Heart left ventricle (tissue), 16 donors: Measurements from ENCODE around the gene ERN1. TPM values are rescaled to one million over a fixed set of nuclear protein-coding genes. Genes with fewer than 3 reads are reported as not detected.

Source experiments
- ATAC-seq, 4 donors: fragments of 200-7000 bp; cut with Tn5 transposase; one replicate each; pipeline ENCODE4 v1.9.1; 2020 to 2022; ENCODE audit warnings: moderate library complexity in 4 of 4, mild to moderate bottlenecking in 3 of 4, moderate number of reproducible peaks in 1 of 4
- DNase-seq, 5 donors: peaks; one replicate each; pipeline ENCODE4 v3.0.0-alpha.2; 2020
- H3K27ac ChIP-seq, 12 donors: fragments of 200-600 bp; sonication (generic) in 4 of 12; one replicate each; pipeline versions ENCODE4 v1.5.0 to v1.8.0; 2016 to 2022; ENCODE audit warnings: mild to moderate bottlenecking in 2 of 12
- H3K27me3 ChIP-seq, 9 donors: fragments of 200-600 bp; sonication (generic) in 2 of 9; one replicate each; pipeline versions ENCODE4 v1.5.1 to v1.8.0; 2016 to 2022; ENCODE audit warnings: mild to moderate bottlenecking in 3 of 9
- H3K36me3 ChIP-seq, 9 donors: fragments of 200-600 bp; sonication (generic) in 2 of 9; one replicate each; pipeline versions ENCODE4 v1.5.0 to v1.8.0; 2018 to 2022; ENCODE audit warnings: mild to moderate bottlenecking in 2 of 9
- H3K4me1 ChIP-seq, 12 donors: fragments of 200-600 bp; sonication (generic) in 4 of 12; one replicate each; pipeline versions ENCODE4 v1.5.0 to v1.8.0; 2016 to 2022; ENCODE audit warnings: mild to moderate bottlenecking in 3 of 12
- H3K4me3 ChIP-seq, 12 donors: fragments of 200-600 bp; sonication (generic) in 4 of 12; one replicate each; pipeline versions ENCODE4 v1.5.0 to v1.8.0; 2017 to 2022; ENCODE audit warnings: mild to moderate bottlenecking in 9 of 12, moderate library complexity in 4 of 12
- H3K9me3 ChIP-seq, 12 donors: fragments of 200-600 bp; sonication (generic) in 4 of 12; one replicate each; pipeline versions ENCODE4 v1.5.0 to v1.8.0; 2016 to 2022; ENCODE audit warnings: mild to moderate bottlenecking in 1 of 12
- CTCF ChIP-seq, 12 donors: fragments of 200-600 bp; sonication (generic) in 4 of 12; IDR thresholded peaks; one replicate each; pipeline versions ENCODE4 v1.5.0 to v1.8.0; 2018 to 2022; ENCODE audit warnings: antibody characterized with exemption in 12 of 12, mild to moderate bottlenecking in 5 of 12
- POLR2A ChIP-seq, 2 donors: fragments of 450-650 bp; IDR thresholded peaks; one replicate each; pipeline ENCODE4 v1.6.1; 2017; ENCODE audit warnings: antibody characterized with exemption in 2 of 2, mild to moderate bottlenecking in 2 of 2, moderate library complexity in 2 of 2
- WGBS, 4 donors: extraction: QIAGEN DNeasy Blood & Tissue Kit in 2 of 4; methylation state at CpG; one replicate each; pipeline versions ENCODE4 v1.1.5 to v1.1.7; 2013 to 2018; 5-methylcytosine and 5-hydroxymethylcytosine counted together
- intact Hi-C, 10 donors: fragments of 100-400 bp; cut with DNase I; formaldehyde crosslinking; loops; one replicate each; pipeline versions ENCODE4 v1.11.1 to v1.14.2; 2022
- polyA plus RNA-seq, 2 donors: library from polyadenylated mRNA; stranded (reverse); fragments of 200-250 nt; gene quantifications; one replicate each; pipeline ENCODE4 v1.2.3, GENCODE V29; 2013
- total RNA-seq, 9 donors: library from RNA; depleted of rRNA in 2 of 9; stranded (reverse); fragments of >200 nt in 2 of 9; fragmentation: NEBNext Ultra II Directional in 3 of 9; extraction: Animal tissue kit (Norgen Biotek cat#: 25700) in 3 of 9; gene quantifications; one replicate each; pipeline versions ENCODE4 v1.1.0 to v1.2.4, GENCODE V29; 2016 to 2023
- donor health status: ischemic (EF 13 %, LVEDD 7.1; RV severe dilation, severe dysfunction).
- donor health status: healthy with polysubstance abuse.
- donor health status: DM: no; HTN: yes; CAD: no.
- donor health status: DM: no; HTN: no; CAD: no.
- donor health status: ischemic (EF 25% LVEDD 6.9; RV normal size, moderate dysfunction).
- donor health status: ischemic (EF 25% LVEDD 5.7; RV mildly dilated, moderate dysfunction).
- donor health status: healthy.
- donor health status: DM: yes; HTN: yes; CAD: no.
- donor health status: ischemic (EF 35%, LVEDD 5.7; RV mildly dilated, moderate dysfunction).
- donor health status: nonischemic (EF 11% LVEDD 7.7; RV severe dilation, severe dysfunction).
- donor health status: DM: yes; HTN: yes; CAD: no.
- donor health status: PGD.
- donor health status: ischemic (EF 29% LVEDD 5.4; RV normal size, mild dysfunction).
- donor health status: nonischemic (EF 23%, LVEDD 6.1; RV moderate dilation, normal function).

ERN1 gene
- total and polyA plus RNA-seq, 11 donors, result 1.5 to 18.7 (median 7.4) TPM

- no peak for TF ChIP-seq CTCF (IDR thresholded peaks at IDR 0.05)
- TF ChIP-seq POLR2A (IDR thresholded peaks at IDR 0.05), result no peak
- H3K9me3 ChIP-seq, result no peaks in the 10 kb centered on the region
- 69 to 77% (median 75%) methylated on average over 10 of the region's 10 CpGs for WGBS, 4 donors
- H3K4me3 ChIP-seq, result no peak overlapping the region
- ATAC-seq (peak in 2 of 4 donors; percentile 34 to 46), DNase-seq (no peak)
- H3K4me1 ChIP-seq, result peaks cover 0 to 45% (median 11%) of the 10 kb centered on the region in 12 donors
- no peaks in the 10 kb centered on the region for H3K27me3 ChIP-seq
- peak overlapping the region in 2 of 12 donors; percentile 47 to 59 for H3K27ac ChIP-seq
- intact Hi-C loops, result loop anchor here in 2 of 10 donors (5.0 kb wide), 2 partner anchors 38 to 43 kb away; no protein-coding TSS in a partner anchor
- peaks cover 0 to 8% (median 0%) of the 10 kb centered on the region in 9 donors for H3K36me3 ChIP-seq
These were observed 45.6 kb downstream of the ERN1 start for GRCh38 chr17:64084086-64084939.

GRCh38 chr17:64083563-64084085 is 46.3 kb downstream of the ERN1 start:
- peaks cover 0 to 45% (median 11%) of the 10 kb centered on the region in 12 donors for H3K4me1 ChIP-seq
- WGBS, 4 donors, result 58 to 65% (median 60%) methylated on average over 4 of the region's 4 CpGs

GRCh38 chr17:64083093-64083492 is 46.9 kb downstream of the ERN1 start:
- Histone ChIP-seq H3K36me3 (peaks cover 0 to 18% (median 9%) of the 10 kb centered on the region in 9 donors), H3K9me3 (no peaks in the 10 kb centered on the region), H3K27me3 (no peaks in the 10 kb centered on the region), H3K4me1 (peaks cover 0 to 45% (median 11%) of the 10 kb centered on the region in 12 donors), H3K27ac (peak overlapping the region in 1 of 12 donors; percentile 70), H3K4me3 (no peak overlapping the region)
- TF ChIP-seq CTCF (IDR thresholded peaks at IDR 0.05) (no peak), POLR2A (IDR thresholded peaks at IDR 0.05) (no peak)
- WGBS, 4 donors, result 85 to 93% (median 89%) methylated on average over 3 of the region's 3 CpGs
- no peak for DNase-seq
- intact Hi-C loops, result loop anchor here in 2 of 10 donors (5.0 kb wide), 2 partner anchors 39 to 44 kb away; no protein-coding TSS in a partner anchor
- ATAC-seq, result no peak

More at GRCh38 chr17:64083563-64084085, 46.3 kb downstream of the ERN1 start:
- no peak for DNase-seq
- no peak for TF ChIP-seq CTCF (IDR thresholded peaks at IDR 0.05)
- no peak for TF ChIP-seq POLR2A (IDR thresholded peaks at IDR 0.05)
- H3K9me3 ChIP-seq, result no peaks in the 10 kb centered on the region
- H3K27ac ChIP-seq, result peak overlapping the region in 1 of 12 donors; percentile 47
- no peak for ATAC-seq
- intact Hi-C loops, result loop anchor here in 2 of 10 donors (5.0 kb wide), 2 partner anchors 39 to 44 kb away; no protein-coding TSS in a partner anchor
- peaks cover 0 to 14% (median 4%) of the 10 kb centered on the region in 9 donors for H3K36me3 ChIP-seq
- no peaks in the 10 kb centered on the region for H3K27me3 ChIP-seq
- no peak overlapping the region for H3K4me3 ChIP-seq
